HG03460 (cell line): ENCODE results near the gene RTEL1.
"Not testable (repeated sequence)": the region's sequence is repeated elsewhere in the genome, so short reads cannot be mapped to it uniquely, and the experiment has no call there.

Experiments
- ATAC-seq: cut with Tn5 transposase; IDR thresholded peaks from one replicate; pipeline ENCODE4 v1.9.1; 2021; ENCODE audit not compliant: unreplicated experiment

RTEL1 gene

DNA sequence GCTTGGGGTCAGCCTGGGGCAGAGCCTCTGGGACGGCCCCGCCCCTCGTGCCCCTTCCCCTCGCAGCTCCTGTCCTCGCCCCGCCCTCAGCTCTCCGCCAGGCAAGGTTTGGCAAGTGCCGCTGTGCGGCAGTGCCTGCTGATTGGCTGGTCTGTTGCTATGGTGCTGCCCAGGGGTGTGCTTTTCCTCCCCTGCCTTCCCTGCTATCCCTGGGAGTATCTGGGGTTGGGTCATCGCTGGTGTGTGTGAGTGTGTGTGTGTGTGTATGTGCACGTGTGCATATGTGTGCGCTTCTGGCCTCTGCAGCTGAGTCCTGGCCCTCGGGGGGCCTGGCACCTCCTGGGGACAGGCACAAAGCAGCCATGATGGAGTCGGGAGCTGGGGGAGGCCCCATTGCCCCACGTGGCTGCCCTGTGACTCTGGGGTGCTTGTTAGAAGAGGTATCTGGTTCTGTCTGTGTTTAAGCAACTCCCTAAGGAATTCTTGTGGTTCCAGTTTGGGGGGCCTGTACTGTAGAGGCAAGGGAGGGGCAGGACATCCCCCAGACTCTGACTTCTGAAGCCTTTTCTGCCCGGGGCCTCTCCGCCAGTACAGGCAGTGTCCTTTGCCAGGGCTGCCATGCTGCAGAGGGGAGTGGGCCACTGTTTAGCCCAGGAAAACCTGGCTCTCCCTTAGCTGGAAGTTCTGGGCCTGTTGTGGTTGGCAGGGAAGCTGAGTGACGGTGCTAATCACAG, 6.9 kb downstream of the RTEL1 start:
- no peak for ATAC-seq

DNA sequence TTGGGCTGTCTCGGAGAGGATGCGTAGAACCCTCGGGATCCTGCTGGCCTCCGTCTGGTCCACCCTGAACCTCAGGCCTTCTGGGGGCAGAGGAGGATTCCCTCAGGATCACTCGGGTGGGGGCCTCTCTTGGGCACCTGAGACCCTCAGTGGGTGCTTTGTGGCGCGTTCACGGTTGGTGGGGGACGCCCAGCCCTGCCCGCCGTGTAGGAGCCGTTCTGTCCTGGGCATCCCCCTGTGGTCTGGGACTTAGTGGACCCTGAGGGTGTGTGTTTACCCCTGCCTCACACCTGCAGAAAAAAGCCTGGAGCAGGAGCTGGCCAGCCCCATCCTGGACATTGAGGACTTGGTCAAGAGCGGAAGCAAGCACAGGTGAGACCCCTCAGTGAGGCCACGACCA, 7.6 kb downstream of the RTEL1 start:
- ATAC-seq = no peak

DNA sequence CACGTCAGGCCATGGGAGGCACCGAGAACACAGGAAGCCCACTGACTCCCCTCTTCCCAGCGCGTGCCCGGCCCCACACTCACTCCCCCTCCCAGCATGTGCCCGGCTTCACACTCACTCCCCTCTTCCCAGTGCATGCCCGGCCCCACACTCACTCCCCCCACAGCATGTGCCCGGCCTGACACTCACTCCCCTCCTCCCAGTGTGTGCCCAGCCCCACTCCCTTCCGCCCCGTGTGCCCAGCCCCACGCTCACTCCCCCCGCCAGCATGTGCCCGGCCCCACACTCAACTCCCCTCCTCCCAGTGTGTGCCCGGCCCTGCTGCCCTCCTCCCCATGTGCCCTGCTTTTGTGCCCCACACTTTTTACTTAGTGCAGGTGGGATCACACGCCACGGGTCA, 9.7 kb downstream of the RTEL1 start:
- no peak for ATAC-seq

DNA sequence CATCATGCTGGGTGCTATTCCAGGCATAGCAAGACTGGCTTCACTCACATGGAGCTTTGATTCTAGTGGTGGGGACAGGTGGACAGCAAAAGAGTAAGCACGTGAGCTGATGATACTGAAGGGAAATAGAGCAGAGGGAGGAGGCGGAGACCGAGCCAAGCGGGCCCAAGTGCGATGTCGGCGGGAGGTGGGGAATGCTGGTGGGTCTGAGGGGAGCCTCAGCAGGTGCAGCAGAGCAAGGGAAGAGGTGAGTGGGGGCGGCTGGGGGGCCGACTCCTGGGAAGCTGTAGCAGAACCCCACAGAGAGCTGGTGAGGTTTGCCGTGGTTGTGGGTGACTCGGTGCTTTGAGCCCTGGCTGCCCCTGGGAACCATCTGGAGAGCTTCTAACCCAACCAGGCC, 10.2 kb downstream of the RTEL1 start:
- no peak for ATAC-seq

DNA sequence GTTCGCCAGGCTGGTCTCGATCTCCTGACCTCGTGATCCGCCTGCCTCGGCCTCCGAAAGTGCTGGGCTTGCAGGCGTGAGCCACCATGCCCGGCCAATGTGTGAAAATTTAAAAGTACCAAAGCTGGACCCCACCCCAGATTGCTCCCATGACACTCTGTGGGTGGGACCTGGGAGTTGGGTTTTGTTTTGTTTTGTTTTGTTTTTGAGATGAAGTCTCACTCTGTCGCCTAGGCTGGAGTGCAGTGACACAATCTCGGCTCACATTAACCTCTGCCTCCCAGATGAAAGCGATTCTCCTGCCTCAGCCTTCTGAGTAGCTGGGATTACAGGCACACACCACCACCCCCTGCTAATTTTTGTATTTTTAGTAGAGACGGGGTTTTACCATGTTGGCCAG, 13.6 kb downstream of the RTEL1 start:
- not testable (repeated sequence) for ATAC-seq

DNA sequence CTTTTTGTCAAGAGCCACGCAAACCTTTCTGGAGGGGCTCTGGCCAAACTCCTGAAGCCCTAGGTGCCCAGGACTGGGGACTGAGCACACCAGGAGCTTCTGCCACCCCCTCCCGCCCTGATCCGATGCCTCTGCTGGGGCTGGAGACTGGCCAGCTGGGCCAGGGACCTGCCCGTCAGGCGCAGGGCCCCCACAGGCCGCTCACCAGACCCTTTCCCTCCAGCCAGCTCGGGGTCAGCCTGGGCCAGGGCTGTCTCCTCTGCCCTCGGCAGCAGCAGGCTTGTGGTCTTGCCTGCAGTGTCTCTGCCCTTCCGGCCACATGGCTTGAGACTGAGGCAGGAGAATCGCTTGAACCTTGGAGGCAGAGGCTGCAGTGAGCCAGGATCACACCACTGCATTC, 14.6 kb downstream of the RTEL1 start:
- no peak for ATAC-seq

DNA sequence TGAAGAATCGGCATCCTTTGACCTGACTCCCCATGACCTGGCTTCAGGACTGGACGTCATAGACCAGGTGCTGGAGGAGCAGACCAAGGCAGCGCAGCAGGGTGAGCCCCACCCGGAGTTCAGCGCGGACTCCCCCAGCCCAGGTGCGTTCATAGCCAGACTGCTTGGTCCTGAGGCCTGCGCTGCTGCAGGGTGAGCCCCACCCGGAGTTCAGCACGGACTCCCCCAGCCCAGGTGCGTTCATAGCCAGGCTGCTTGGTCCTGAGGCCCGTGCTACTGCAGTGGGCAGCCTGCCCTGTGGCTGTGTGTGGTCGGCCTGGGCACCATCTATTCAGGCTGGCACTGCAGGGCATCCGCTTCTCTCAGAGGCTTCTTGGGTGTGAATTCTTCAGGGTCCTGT, 15.8 kb downstream of the RTEL1 start:
- ATAC-seq = no peak

DNA sequence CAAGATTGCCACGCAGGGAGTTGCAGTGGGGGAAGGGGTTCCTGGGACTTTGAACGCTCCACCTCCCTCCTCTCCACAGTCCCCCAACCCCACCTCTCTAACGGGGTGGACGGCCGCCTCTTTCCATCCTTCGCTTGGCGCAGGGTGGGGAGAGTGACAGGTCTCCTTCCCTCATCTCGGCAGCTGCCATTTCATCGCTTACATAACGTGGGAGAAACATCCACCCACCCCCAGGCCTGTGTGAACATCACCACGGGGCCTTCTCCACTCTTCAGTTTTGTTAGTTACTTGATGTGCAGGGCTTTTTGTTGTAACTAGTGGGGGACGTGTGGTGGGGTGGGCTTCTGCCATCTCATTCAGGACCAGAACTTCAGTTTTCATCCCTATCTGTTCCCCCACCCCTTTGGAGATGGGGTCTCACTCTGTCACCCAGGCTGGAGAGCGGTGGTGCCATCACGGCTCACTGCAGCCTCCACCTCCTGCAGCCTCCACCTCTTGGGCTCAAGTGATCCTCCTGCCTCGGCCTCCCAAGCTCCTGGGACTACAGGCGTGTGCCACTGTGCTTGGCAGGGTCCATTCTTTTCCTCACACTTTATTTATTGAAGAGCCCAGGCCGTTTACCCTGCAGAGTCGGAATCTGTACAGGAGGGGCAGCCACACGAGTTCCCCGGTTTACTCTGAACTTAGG, 17.7 kb downstream of the RTEL1 start:
- ATAC-seq = no peak

DNA sequence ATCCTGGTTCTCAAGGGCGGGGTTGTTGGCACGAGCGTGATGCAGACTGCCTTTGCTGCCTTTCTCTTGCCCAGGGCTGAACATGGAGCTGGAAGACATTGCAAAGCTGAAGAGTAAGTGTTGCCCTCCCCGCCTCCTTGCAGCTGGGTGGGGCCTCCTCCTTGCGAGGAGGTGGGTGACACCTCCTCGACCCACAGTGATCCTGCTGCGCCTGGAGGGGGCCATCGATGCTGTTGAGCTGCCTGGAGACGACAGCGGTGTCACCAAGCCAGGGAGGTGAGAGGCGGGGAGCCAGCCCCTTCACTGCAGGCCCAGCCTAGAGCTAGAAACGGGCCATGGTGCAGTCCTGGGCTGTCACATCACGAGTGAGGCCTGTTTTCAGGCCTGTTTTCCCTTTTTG, 20.0 kb downstream of the RTEL1 start:
- no peak for ATAC-seq

DNA sequence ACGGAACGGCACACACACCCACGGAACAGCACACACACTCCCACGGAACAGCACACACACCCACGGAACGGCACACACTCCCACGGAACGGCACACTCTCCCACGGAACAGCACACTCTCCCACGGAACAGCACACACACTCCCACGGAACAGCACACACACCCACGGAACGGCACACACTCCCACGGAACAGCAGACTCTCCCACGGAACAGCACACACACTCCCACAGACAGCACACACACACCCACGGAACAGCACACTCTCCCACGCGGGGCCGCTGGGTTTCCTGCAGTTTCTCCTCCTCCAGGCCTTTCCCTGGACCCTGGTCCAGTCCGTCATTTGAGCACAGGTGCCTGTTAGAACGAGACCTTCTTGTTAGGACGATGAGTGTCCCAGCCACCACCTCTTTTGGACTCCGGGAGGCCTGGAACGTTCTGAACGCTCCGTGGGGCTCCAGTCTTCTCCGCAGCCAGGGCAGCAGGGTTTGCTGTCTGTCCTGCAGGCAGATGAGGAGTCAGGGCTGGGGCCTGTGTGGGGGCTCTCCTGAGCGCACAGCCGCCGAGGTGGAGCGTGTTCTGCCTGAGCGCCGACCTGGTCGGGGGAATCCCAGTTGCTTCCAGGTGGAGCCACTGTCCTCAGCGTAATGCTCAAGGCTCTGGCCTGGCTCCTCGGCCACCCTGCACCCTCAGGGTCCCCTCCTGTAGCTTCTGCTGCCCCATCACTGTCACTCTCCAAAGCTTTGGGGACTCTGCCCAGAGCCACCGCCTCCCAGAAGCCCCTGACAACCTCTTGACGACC, 20.8 kb downstream of the RTEL1 start:
- ATAC-seq = no peak

DNA sequence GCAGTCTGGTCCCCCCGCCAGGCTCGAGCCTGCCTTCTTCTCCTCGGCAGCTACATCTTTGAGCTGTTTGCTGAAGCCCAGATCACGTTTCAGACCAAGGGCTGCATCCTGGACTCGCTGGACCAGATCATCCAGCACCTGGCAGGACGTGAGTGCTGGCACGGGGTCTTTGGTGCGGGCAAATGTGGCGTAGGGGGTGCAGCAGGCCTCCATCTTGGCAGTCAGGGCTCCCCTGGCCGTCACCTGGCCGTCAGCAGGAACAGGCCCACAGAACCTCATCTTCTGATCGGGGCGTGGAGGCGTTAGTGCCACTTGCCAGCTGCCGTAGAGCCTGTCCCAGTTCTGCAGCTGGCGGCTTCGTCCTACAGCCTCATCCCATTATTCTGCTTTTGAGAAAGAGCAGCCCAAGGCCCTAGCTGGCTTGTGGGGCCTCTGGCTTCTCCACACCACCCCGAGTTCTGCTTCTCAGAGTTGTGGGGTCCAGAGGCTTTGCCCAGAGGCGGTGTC, 21.7 kb downstream of the RTEL1 start:
- ATAC-seq = no peak

DNA sequence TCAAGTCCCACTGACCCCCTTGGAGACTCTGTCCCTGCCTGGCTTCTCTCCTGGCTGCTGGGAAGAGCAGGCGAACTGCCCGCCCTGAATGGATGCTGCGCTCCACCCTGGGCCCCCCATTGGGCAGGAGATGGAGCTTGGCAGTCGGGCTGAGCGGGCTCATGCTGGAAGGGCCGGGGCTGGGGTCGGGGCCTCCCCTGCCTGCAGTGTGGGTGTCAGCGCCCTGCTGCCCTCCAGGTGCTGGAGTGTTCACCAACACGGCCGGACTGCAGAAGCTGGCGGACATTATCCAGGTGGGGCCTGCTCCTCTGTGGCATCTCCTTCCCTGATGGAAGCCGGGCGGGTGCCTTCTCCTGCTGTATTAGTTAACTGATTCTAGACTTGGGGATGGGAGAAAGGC, 22.3 kb downstream of the RTEL1 start:
- ATAC-seq = no peak

DNA sequence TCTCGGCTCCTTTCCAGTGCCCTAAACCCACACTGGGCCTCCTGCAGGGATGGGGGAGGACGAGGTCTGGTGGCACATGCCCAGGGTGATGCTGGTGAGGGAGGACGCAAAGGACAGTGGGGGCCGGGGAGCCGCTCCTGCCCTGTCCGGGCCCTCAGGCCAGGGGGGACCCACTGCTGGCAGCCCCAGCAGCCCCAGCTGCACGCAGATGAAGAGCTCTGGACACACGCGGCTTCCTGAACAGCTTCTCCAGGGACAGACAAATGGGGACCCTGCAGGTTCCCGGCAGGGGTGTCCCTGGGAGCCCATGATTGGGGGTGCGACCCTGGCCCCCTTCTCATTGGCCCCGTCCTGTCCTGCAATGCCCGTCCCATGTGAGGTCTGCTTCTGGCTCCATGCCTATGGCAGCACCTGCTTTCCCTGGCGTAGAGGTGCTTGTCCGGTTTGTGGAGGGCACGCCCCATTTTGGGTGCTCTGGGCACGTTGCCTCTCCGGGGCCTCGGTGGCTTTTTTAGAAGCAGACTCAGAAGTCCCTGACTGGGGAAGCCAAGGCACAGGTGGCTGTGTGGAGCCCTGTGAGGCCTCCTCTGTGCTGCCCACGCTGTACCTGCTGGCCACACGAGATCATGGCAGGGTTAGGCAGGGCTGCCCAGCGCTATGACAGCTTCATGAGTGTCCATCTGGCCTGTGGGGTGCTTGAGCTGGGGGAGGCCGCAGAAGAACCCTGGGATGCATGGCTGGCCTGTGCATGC, 22.9 kb downstream of the RTEL1 start:
- ATAC-seq = no peak

DNA sequence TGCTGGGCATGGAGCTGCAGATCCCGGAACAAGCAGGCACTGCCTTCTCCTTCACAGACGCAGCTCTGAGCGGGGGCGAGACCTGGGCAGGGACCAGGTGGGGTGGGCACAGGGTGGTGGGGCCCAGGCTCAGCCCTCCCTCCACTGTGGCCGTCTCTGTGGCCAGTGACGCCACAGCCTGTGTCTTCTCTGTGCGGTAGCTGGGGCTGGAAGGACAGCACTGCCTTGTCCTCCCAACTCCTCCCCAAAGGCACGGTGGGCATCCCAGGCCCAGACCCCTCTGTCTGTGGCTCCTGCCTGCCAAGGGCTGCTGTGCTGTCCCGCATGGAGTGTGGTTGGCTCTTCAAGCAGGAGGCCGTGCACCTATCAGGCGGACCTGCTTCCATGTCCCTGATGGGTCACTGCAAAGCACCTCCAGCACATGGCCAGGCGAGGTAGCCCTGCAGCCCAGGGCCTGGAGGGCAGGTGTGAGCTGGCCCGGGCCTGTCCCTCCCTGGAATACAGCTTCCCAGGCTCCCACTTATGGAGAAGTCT, 23.6 kb downstream of the RTEL1 start:
- ATAC-seq = no peak

DNA sequence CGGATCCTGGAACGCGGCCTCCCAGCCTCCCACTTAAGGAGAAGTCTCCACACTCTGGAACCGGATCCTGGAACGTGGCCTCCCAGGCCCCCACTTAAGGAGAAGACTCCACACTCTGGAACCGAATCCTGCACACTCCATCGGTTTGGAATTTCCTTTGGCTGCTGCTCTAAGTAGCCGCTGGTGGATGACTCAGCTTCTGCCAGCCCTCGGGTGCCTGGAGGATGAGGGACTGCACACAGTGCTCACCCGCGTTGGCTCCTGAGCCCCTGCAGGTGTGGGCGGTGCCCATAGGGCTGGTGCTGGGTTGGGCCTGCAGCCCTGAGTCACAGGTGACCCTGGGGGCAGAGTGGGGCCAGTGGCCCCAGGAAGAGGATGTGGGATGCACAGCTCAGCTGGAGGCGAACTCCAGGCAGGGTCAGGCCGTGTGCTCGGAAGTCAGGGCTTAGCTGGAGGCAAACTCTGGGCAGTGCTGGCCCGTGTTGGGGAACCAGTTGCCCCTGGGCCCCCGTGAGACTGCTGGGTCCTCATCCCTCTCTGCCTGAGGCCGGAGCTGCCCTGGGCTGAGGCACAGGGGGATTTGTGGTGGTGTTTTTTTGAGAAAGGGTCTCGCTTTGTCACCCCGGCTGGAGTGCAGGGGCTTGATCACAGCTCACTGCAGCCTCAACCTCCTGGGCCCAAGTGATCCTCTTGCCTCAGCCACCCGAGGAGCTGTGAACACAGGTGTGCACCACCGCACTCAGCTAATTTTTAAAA, 24.4 kb downstream of the RTEL1 start:
- ATAC-seq = no peak

DNA sequence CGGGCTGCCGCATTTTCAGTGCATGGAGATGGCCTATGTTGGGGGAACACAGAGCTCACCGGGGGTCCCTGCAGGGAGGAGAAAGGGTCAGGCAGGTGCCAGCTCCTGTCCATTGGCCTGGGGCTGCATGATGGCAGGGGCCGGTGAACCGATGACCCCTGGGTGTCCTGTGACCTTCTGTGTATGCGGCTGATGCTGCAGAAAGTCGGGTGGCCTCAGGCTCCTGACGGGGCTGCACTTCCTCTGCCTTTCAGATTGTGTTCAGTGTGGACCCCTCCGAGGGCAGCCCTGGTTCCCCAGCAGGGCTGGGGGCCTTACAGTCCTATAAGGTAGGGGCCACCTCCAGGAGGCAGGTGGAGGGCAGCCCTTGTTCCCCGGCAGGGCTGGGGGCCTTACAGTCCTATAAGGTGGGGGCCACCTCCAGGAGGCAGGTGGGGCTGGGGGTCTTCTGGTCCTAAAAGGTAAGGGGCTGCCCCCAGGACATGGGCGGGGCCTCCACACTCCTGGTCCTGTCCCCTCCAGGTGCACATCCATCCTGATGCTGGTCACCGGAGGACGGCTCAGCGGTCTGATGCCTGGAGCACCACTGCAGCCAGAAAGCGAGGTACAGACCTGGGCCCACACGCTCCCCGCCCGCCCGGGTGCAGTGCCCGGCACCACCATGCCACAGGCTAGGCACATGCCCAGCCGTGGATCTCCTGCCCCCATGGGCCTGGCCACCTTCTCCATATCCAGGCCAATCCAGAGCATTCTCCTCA, 27.3 kb downstream of the RTEL1 start:
- ATAC-seq = no peak

DNA sequence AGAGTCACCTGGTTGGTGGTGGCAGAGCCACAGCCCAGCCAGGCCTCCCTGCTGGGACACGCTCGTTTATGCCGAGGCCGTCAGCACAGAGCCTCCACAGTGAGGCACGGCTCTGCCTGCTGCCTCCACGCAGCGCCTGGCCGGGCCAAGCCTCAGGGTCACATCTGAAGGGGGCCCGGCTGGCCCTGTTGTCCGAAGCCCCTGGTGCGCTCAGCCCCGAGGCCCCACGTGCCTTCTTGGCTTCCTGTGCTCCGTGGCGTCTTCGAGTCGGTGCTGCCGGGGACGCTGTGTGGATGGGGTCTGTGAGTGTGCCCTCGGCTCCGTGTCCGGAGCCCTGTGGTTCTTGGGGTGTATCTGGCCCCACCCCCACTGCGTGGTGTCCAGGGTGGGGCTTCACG, 28.0 kb downstream of the RTEL1 start:
- ATAC-seq = no peak

DNA sequence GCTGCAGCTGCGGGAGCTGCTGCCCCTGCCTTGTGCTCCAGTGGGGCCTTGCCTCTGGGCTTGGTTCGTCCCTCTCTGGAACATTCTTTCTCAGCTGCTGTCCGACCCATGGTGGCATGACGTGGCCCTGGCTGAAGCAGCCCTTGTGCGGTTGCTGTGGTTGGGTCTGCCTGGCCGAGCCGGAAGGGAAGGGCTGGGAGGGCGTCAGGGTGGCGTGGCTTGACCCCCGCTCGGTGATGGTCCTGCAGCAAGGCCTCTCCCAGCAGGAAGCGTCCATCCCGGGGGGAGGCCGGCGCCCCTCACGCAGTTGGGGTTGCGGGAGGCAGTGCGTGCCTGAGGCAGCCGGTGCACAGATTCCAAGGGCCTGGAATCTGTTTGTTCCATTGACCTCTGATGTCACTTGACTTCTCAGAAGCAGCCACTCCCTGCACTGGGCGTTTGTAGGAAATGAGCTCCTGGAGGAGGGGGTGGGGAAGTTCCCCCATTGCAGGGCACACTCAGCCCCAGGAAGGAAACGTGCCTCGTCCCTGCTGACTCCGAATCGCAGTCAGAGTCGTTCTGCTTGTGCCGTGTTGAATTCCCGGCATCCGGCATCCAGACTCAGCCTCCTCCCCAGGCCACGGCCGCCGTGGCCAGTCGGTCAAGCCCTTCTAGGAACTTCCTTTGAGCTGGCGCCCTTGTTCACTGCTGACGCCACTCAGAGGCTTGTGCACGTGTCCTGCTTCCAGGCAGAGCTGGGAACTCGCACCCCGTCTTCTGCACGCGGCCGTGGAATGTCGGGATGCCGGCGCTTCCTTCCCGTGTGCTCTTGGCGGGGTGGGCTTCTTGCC, 28.6 kb downstream of the RTEL1 start:
- no peak for ATAC-seq
